HG03103 (cell line): ENCODE measurements around the gene NDUFAF2.
A peak's percentile ranks its signal among the peaks of the same experiment; 100 is the strongest.
"Not testable (repeated sequence)": the region's sequence is repeated elsewhere in the genome, so short reads cannot be mapped to it uniquely, and the experiment has no call there.

Experiments
- ATAC-seq: cut with Tn5 transposase; IDR thresholded peaks from one replicate; pipeline ENCODE4 v1.9.1; 2021; ENCODE audit warnings: low read depth; ENCODE audit not compliant: unreplicated experiment

Gene NDUFAF2

GRCh38 chr5:61167382-61167781, 222.4 kb downstream of the NDUFAF2 start:
- no peak for ATAC-seq

- no peak for ATAC-seq
Observed at GRCh38 chr5:61168951-61169350, 223.9 kb downstream of the NDUFAF2 start.

DNA sequence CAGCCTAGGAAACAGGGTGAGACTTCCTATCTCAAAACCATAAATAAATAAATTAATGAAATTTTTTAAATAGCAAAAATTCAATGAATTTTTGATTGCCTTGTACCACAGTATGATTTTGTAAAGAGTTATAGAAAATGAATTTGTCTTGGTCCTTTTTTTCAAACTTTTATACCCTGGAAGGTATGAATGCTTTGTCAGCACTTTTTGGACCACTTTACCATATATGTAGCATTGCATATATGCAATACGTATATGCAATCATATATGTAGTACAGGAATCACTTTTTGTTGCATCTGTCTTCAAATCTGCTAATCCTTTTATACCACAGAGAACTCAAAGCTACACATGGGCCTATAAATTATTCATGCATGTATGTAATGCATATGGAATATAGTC, 226.5 kb downstream of the NDUFAF2 start:
- ATAC-seq = no peak

- ATAC-seq = no peak
Observed at GRCh38 chr5:61176631-61177030, 231.6 kb downstream of the NDUFAF2 start.

DNA sequence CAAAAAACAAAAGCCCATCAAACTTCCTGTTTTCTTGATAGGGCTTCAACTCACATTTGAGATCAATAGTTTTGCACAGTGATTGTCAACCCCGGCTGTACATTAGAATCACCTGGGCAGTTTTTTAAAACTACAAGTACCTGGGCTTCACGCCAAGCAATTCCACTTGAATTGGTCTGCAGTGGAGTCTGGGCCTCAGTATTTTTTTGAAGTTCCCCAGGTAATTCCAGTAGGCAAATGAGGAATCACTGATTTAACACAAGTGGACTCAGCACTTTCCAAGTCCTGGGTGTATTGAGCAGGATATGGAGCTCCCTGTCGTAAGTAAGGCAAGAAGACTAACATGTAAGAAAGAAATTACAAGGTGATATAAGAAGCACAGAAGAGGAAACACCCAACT, 232.1 kb downstream of the NDUFAF2 start:
- no peak for ATAC-seq

DNA sequence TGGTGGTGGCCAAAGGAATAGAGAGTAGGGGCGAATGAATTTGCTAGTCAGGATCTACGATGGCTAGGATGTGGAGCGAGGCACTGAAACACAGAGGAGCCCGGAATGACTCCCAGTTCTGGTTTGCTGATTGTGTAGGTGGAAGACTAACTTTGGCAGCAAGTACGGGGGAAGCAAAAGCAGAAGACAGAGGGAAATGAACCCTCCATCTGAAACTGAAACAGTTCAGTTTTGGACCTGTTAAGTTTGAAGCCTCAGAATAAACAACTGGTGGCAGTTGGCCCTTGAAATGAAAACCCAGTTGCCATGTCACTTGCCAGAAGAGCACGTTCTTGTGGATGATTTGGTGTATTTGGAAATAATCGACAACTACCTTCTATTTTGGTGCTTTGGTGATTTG, 232.7 kb downstream of the NDUFAF2 start:
- peak; percentile 77 for ATAC-seq

DNA sequence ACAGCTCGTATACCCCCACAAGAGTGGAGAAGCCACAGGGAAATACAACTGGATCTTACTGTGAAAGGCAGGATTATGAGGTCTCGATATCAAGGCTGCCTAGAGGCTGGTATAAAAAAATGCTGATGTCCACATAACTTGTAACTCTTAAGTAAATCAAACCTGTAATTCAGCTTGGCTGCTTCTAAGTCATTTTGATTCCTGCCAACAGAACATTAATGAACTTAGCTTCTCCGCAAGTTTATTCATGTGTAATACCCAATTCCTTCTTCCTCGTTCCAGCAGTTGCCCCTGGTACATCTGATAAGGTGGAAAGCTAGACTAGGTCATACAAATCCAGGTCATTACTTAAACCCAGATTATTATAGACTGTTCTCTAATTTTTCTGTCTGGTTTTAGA, 233.7 kb downstream of the NDUFAF2 start:
- ATAC-seq = no peak

DNA sequence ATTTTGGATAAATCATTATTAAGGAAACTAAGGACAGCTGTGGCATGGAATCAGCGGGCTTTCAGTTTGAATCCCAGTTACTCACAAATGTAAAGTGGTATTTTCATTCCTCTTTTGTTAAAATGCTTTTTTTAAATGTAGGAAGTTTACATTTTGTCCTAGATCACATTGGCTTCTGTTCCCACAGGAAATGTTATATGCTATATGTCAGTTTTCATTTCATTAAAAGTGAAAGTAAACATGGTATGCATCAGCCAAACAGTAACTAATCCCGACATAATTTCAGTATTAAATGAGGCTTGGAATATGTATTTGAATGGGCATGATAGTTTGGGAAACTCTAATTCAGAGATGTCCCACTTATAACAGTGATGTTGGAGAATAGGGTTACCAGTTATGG, 235.9 kb downstream of the NDUFAF2 start:
- no peak for ATAC-seq

DNA sequence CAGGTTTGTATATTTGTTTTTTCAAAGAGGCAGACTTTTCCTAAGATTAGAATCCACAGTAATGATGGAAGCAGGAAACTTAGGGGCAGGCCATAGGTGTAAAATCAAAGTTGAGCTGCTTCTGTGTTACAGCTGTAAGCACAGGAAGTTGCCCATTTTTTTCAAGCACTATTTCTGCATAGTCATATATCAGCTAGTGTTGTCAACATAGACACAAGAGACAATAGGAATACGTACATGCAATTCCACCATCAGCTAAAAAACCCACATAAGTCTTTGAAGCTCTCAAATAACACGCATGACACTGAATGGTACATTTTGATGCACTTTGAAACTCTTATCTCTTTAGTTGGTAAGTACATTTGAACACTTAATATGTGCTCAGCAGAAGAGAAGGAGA, 237.4 kb downstream of the NDUFAF2 start:
- no peak for ATAC-seq

DNA sequence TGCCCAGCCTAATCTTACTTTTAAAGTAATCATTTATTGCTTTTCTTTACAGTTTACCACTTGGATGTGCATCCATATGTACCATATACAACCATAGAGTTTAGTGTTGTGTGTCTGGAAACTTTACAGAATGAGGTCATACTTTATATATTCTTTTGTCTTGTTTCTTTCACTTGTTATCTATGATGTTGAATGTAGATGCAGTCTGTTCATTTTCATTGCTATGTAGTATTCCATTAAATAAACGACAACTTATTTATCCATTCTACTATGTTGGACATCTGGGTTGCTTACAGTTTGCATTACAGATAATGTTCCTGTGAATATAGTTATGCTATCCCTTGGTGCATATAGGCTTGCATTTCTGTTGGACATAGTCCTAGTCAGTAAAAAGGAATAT, 238.5 kb downstream of the NDUFAF2 start:
- ATAC-seq = no peak

DNA sequence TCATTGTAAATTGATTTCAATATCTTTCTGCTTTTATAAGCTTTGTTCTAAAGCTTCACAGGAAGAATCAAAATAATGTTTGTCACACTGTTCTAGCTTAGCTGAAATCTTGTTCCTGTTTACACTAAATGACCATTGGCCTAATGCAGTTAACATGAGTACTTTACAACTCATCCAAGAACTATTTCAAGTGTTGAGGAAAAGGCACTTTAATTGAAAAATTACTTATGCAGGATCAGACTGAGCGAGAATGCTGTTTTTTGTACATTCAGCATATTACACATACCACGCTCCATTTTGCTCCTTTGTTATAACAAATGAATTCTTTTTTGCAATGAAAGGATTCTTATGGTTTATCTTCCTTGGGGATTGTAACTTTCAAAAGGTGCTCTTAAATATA, 239.7 kb downstream of the NDUFAF2 start:
- ATAC-seq = no peak

- no peak for ATAC-seq
Observed at GRCh38 chr5:61186634-61187033, 241.6 kb downstream of the NDUFAF2 start.

- ATAC-seq = not testable (repeated sequence)
Observed at GRCh38 chr5:61187352-61187751, 242.3 kb downstream of the NDUFAF2 start.

GRCh38 chr5:61187826-61188225, 242.8 kb downstream of the NDUFAF2 start:
- not testable (repeated sequence) for ATAC-seq

DNA sequence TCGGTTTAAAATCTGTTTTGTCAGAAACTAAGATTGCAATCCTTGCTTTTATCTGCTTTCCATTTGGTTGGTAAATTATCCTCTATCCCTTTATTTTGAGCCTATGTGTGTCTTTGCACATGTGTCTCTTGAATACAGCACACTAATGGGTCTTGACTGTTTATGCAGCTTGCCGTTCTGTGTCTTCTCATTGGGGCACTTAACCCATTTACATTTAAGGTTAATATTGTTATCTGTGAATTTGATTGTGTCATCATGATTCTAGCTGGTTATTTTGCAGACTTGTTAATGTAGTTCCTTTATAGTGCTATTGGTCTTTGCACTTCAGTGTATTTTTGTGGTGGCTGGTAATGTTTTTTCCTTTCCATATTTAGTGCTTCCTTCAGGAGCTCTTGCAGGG, 253.6 kb downstream of the NDUFAF2 start:
- ATAC-seq = no peak

DNA sequence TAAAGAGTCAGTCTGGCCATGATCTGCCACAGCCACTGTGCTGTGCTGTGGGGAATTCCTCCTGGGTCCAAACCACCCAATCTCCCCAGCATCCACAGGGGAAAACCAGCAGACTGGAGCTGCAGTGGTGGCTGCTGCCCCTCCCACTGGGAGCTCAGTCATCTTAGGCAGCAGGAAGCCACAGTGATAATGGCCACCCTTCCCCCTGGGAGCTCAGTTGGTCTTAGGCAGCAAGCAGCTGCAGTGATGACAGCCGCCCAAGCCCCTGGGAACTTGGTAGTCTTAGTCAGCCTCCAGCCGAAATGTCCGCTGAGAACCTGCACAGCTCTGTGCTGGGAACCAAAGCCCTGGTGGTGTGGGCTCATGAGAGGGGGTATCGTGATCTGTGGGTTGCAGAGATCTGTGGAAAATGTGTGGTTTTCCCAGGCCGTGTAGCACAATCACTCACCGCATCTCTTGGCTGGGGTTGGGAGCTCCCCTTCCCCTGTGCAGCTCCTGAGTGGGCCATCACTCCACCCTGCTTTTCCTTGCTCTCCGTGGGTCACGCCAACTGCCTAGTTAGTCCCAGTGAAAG, 255.7 kb downstream of the NDUFAF2 start:
- ATAC-seq = no peak

DNA sequence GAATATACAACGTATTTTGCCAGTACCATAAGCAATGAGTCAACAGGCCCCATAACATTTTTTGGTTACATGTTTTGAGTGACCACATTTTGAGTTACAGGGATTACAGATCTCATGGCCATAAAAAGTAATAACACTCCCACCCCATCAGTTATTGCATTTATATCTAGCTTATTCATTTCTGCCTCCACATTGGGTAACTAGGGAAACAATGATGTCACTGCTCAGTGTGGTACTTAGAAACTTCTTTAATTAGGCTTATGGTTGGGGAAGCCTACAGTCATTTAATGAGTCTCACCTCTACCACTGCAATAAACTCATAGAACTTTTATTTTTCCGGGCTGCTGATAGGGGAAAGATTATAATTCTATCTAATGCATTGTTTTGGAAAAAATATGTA, 257.2 kb downstream of the NDUFAF2 start:
- ATAC-seq = no peak
